Urinary bladder (tissue), 4 donors: ENCODE data around the gene RFLNA. TPM values are rescaled to one million over a fixed set of nuclear protein-coding genes. Genes with fewer than 3 reads are reported as not detected.

Source experiments
- DNase-seq: peaks from one replicate; pipeline ENCODE4 v3.0.0-alpha.2; 2015; ENCODE audit errors: extremely low spot score
- H3K27ac ChIP-seq: one replicate; pipeline ENCODE4 v1.5.1; 2013; ENCODE audit warnings: low read depth, mild to moderate bottlenecking, moderate library complexity
- H3K36me3 ChIP-seq: one replicate; pipeline ENCODE4 v1.6.1; 2013; ENCODE audit warnings: mild to moderate bottlenecking, moderate library complexity; ENCODE audit not compliant: insufficient read depth
- H3K4me1 ChIP-seq: one replicate; pipeline ENCODE4 v1.6.1; 2013; ENCODE audit warnings: mild to moderate bottlenecking, moderate library complexity; ENCODE audit not compliant: insufficient read depth
- H3K4me3 ChIP-seq: one replicate; pipeline ENCODE4 v1.5.1; 2013; ENCODE audit warnings: low read depth, low read length
- WGBS: extraction: QIAGEN DNeasy Blood & Tissue Kit; methylation state at CpG from one replicate; pipeline ENCODE4 v1.1.7; 2013; 5-methylcytosine and 5-hydroxymethylcytosine counted together
- polyA plus RNA-seq: library from polyadenylated mRNA; stranded (reverse); fragments of 200-250 nt; gene quantifications from one replicate; pipeline ENCODE4 v1.2.3, GENCODE V29; 2013
- total RNA-seq: library from RNA; depleted of rRNA; stranded (reverse); fragments of >200 nt; gene quantifications from one replicate; pipeline ENCODE4 v1.2.3, GENCODE V29; 2014
- donor health status: healthy with polysubstance abuse.
- donor health status: healthy.

The RFLNA gene
- total and polyA plus RNA-seq, 2 donors: 0.67 to 6.0 TPM

DNA sequence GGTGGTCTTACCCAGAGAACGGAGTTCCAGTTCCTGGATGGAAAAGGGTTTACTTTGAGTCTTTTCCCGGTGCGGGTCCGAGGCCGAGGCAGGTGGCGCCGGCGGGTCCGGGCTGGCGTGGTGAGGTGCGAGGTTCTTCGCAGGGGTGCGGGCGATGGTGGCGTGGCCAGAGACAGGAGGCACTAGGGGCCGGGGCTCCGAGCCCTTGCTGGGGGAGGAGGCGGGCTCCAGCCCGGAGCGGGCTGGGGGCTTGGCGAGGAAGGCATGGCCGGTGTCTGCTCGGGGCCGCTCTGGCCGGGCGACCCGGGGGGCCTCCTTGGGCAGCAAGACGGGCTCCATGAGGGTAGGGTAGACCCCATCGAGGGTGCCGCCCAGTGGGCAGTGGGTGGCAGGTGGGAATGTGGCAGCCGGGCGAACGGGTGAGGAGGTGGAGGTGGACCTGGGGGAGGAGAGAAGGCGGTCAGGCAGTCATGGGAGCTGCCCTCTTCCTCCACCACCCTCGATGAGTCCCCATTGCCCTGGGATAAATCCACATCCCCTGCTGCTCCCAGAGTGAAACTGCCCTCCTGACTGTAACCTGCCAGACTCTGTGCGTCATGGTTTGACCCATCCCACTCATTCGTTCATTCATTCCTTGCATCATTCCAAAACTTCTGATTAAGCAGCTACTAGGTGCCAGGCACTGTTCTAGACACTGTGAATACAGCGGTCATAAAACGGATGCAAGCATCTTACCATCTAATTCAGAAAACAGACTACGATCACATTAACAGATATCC is 42.0 kb downstream of the RFLNA start:
- 94% methylated on average over 40 of the region's 40 CpGs for WGBS
- peaks cover 18% of the 10 kb centered on the region for H3K36me3 ChIP-seq
- no peaks in the 10 kb centered on the region for H3K4me1 ChIP-seq
- no peak overlapping the region for H3K4me3 ChIP-seq
- DNase-seq: no peak
- H3K27ac ChIP-seq: no peak overlapping the region

DNA sequence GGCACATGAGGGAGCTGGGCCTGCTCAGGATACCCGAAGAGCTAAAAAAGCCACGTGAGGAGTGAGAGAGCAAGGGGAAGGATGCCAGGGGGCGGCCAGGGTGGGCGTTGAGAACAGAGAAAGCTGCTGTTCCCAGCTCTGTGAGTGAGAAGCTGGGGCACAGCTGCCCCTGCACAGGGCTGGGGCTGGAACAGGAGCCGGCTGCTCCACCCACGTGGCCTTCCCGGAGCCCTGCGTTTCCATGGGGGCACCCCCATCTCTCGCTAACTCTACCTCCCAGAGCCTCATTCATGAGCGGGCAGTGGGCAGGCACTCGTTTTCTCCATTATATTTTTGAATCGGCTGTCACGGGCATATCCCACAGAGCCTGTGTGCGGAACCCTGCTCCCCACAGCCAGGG is 42.7 kb downstream of the RFLNA start:
- no peak for DNase-seq
- Histone ChIP-seq H3K36me3 (peaks cover 16% of the 10 kb centered on the region), H3K4me3 (no peak overlapping the region), H3K27ac (no peak overlapping the region), H3K4me1 (no peaks in the 10 kb centered on the region)
- 83% methylated on average over 14 of the region's 14 CpGs for WGBS

DNA sequence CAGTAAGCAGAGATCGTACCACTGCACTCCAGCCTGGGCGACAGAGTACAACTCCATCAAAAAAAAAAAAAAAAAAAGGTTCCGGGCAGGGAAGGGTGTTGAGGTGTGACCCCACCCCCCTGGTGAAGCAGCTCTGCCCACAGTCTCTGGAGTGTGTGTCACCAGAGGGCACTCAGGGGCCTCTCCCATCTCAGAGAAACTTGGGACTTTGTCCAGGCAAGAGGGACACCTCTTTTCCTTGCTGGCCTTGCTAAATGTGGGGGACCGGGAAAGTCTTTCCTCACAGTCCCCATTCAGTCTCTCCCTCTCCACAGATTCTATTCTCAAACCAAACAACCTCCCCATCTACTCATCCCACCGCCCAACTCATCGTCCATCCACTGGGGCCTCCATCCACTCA is 43.6 kb downstream of the RFLNA start:
- Histone ChIP-seq H3K36me3 (peaks cover 16% of the 10 kb centered on the region), H3K27ac (no peak overlapping the region), H3K4me1 (no peaks in the 10 kb centered on the region), H3K4me3 (no peak overlapping the region)
- DNase-seq: no peak
- WGBS: 91% methylated on average over 6 of the region's 6 CpGs

DNA sequence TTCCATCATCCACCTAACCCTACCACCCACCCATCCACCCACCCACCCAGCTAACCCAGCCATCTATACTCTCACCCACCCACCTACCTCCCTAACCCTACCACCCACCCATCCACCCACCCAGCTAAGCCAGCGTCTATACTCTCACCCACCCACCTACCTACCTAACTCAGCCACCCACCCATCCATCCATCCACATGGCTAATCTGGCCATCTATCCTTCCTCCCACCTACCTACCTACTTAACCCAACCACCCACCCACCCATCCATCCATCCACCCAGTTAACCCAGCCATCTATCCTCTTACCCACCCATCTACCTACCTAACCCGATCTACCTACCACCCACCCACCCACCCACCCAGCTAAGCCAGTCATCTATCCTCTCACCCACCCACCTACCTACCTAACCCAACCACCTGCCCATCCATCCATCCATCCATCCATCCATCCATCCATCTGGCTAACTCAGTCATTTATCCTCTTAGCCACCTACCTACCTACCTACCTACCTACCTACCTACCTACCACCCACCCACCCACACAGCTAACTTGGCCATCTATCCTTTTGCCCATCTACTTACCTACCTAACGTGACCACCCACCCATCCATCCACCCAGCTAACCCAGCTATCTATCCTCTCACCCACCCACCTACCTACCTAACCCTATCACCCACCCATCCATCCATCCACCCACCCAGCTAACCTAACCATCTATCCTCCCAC is 44.1 kb downstream of the RFLNA start:
- no peak for DNase-seq
- Histone ChIP-seq H3K4me3 (no peak overlapping the region), H3K27ac (no peak overlapping the region), H3K4me1 (no peaks in the 10 kb centered on the region), H3K36me3 (peaks cover 15% of the 10 kb centered on the region)
- whole genome bisulfite sequencing: 97% methylated on average over 3 of the region's 3 CpGs

DNA sequence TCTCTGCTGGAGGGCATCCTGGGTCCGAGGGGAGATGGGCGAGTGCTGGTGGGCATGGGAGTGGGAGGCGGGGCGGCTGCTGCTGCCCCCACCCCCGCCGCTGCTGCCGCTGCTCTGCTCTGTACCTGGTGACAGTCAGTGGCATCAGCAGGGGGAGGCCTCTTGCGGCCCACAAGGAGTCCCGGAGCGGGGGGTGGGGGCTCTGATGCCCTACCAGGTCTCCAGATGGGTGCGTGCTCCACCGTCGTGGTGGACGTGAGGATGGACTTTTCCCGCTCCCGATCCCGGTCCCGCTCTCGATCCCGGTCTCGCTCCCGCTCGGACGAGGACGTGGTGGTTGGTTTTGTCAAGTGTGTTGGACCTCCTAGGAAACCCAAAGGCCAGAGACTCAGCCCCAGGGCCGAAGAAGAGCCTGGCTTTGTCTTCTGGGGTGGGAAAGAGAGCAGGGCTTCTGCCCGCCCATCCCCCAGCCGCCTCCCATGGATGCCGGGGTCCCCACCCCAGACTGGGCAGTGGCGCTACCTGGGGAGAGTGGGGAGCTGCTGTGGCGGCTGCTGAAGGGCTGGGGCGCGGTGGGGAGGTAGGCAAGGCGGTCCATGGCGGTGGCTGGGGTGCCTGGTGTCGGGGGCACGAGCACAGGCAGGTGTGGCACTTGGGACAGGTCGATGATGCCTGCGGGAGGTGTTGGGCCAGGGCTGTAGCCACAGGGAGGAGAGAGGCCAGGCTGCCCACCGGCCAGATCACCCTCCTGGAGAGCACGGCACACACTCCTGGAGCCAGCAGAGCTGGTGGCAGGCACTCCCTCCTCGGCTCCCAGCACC is 45.4 kb downstream of the RFLNA start:
- Histone ChIP-seq H3K36me3 (peaks cover 17% of the 10 kb centered on the region), H3K27ac (no peak overlapping the region), H3K4me3 (no peak overlapping the region), H3K4me1 (no peaks in the 10 kb centered on the region)
- no peak for DNase-seq
- WGBS: 94% methylated on average over 42 of the region's 42 CpGs

DNA sequence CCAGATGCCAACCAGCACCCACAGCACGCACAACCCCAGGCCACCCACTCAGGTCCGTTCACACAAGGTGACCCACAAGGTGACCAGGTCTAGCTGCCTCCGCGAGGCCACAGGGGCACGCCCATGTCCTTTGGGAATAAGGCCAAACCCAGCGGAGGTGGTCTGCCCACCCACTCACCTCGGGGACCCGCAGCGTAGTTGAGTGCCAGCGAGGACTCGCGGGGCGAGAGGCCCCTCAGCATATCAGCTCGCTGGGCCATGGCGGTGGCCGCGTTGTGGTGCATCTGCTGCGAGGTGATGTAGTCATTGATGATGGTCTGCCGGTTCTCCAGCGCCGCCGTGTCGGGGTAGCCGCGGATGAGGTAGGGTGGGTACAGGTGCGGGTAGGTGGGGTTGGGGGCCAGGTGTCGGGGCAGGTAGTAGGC is 46.8 kb downstream of the RFLNA start:
- Histone ChIP-seq H3K4me1 (no peaks in the 10 kb centered on the region), H3K27ac (no peak overlapping the region), H3K4me3 (no peak overlapping the region), H3K36me3 (peaks cover 17% of the 10 kb centered on the region)
- no peak for DNase-seq
- WGBS: 95% methylated on average over 27 of the region's 27 CpGs

DNA sequence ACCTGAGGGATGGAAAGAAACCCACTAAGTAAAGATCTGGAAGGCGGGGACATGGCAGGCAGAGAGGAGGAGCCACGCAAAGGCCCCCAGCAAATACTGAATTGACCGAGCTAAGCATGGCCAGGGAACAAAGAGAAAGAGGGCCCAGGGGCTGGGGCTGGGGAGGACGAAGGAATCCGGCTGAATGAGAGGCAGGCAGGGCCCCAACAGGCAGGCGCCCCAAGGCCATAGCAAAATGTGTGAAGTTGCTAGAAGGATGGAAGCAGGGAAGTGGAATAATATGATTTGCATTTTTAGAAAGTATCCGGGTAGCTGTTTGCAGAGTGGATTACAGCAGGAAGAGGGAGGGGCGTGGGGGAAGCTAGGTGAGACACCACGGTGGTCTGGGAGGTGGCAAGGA is 49.1 kb downstream of the RFLNA start:
- Histone ChIP-seq H3K36me3 (peaks cover 15% of the 10 kb centered on the region), H3K4me3 (no peak overlapping the region)
- DNase-seq: no peak

DNA sequence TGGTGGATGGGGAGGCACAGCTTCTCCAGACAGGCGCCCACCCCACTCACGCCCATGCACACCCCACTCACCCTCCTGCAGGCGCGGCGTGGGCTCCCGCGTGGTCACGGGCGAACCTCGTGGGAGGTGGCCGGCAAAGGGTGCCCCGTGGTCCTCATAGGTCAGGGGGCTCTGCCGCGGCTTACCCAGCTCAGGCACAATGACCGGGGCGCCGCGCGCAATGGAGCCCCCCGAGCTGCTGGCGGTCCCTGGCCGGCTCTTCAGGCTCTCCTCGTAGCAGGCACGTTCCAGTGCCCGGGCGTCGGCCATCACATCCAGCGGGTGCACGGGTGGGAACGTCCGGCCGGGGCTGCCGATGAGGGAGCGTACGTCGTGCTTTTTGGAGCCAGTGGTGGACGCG is 49.6 kb downstream of the RFLNA start:
- no peak overlapping the region for H3K27ac ChIP-seq
- H3K4me3 ChIP-seq: no peak overlapping the region
- 94% methylated on average over 38 of the region's 38 CpGs for WGBS
- DNase-seq: no peak
- no peaks in the 10 kb centered on the region for H3K4me1 ChIP-seq
- H3K36me3 ChIP-seq: peaks cover 15% of the 10 kb centered on the region

More for the DNA sequence above, 49.1 kb downstream of the RFLNA start:
- no peak overlapping the region for H3K27ac ChIP-seq
- no peaks in the 10 kb centered on the region for H3K4me1 ChIP-seq
- 88% methylated on average over 9 of the region's 9 CpGs for WGBS

DNA sequence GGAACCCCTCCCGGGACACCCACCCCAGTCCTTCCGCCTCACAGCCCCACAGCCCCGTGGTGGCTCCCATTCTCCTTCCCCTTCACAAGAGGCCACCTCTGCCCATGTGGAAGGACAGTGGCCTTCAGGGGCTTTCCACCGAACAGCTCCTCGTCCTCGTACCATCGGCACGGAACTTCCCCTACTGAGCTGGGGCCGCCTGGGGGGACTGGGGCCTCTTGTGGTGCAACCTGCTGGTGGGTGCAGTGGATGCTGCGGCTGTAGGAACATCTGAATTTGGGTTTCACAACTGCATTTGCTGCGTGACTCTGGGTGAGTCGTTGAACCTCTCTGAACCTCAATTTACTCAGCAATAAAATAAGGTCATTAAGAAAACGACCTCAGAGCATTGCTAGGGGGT is 50.9 kb downstream of the RFLNA start:
- DNase-seq: no peak
- Histone ChIP-seq H3K36me3 (peaks cover 12% of the 10 kb centered on the region), H3K4me1 (no peaks in the 10 kb centered on the region), H3K27ac (no peak overlapping the region), H3K4me3 (no peak overlapping the region)
- WGBS: 87% methylated on average over 13 of the region's 13 CpGs

DNA sequence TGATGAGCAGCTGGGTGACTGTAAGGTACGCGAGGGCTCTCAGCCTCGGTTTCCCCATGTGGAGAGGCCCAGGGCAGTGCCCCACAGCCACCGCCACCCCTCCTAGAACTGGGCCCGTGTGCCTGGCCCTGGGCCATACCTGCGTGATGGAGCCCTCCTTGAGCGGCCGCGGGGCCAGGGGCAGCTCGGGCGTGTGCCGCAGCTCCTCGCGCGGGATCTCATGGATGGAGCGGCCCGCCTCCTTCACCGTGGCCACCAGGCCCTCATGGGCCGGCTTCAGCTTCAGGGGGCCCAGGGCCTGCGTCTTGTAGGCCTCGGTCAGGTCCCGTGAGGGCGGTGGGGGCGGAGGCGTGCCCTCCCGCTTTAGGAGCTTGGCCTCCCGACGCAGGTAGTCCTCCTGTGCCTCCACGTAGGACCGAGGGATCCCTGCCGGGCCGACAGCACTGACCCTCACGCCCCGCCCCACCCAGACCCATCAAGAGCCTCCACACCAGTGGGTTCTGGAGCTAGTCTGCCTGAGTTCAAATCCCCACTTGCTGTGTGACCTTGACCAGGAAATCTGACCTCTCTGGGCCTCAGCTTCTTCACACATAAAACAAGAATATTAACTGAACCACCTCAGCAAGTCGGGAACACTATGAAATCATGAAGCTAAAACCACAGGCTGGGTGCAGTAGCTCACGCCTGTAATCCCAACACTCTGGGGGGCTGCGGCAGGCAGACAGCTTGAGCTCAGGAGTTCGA is 51.7 kb downstream of the RFLNA start:
- Histone ChIP-seq H3K36me3 (peaks cover 10% of the 10 kb centered on the region), H3K27ac (no peak overlapping the region), H3K4me3 (no peak overlapping the region), H3K4me1 (no peaks in the 10 kb centered on the region)
- WGBS: 94% methylated on average over 38 of the region's 38 CpGs
- no peak for DNase-seq

DNA sequence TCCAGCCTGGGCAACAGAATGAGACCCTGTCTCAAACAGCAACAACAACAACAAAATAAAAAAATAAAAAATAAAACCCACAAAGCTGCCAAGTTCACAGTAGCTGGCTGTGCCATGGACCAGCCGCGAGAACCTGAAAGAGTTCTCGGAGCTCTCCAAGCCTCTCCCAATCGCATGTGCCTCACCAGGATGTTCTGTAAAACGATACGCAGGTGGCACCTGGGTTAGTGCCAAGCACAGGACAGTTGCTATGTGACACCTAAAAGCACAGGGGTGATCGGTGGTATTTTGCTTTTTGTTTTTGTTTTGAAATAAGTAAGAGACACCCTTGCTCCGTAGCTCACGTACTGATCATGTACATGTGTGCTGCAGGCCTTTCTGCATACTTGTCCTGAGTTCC is 52.4 kb downstream of the RFLNA start:
- H3K4me1 ChIP-seq: no peaks in the 10 kb centered on the region
- WGBS: 90% methylated on average over 9 of the region's 9 CpGs
- H3K4me3 ChIP-seq: no peak overlapping the region
- no peak overlapping the region for H3K27ac ChIP-seq
- DNase-seq: no peak
- peaks cover 10% of the 10 kb centered on the region for H3K36me3 ChIP-seq

DNA sequence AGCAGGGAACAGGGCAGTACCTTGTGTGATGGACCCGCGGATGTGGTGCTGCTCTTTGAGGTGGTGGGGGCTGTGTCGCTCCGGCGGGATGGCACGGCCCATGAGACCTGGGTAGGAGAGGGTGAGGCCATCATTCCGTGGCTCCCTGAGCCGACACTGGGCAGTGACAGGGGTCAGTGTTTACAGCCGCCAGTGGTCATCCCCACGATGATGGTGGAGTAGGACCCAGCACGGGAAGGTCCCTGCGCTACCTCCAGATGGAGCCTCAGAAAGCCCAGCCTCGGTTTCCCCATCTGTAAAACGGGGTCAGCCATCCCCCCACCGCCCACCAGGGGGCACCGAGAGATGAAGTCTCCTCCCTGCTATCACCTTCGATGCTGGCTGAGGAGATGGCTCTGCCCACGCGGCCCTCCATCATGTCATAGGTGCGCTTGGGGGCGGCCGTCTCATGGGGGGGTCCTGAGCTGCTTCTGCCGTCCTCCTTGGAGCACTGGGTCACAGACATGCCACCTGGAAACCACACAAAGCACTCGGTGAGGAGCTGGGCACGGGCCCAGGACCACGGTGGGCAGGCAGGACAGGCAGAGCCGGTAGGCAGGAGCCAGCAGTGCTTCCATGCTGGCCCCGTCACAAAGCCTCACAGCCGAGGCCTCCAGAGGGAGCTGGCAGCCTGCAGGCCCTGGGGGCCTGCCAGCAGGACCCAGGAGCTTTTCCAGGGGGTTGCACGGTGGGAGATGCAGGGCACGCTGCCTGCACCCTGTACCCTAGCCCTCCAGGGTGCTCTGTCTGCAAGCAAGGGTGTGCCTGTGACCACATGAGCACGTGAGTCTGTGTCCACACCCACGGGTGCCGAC is 53.1 kb downstream of the RFLNA start:
- H3K36me3 ChIP-seq: peaks cover 10% of the 10 kb centered on the region
- 82% methylated on average over 34 of the region's 34 CpGs for WGBS
- H3K27ac ChIP-seq: no peak overlapping the region
- H3K4me3 ChIP-seq: no peak overlapping the region
- H3K4me1 ChIP-seq: no peaks in the 10 kb centered on the region
- DNase-seq: no peak
